ENCODE results near the gene AXL.
A peak's percentile ranks its signal among the peaks of the same experiment; 100 is the strongest.
"Not testable (repeated sequence)": the region's sequence is repeated elsewhere in the genome, so short reads cannot be mapped to it uniquely, and the experiment has no call there.

- peak; percentile 69 to 89 (median 83) for TF ChIP-seq CTCF (IDR thresholded peaks at IDR 0.05)
- not testable (repeated sequence) for TF ChIP-seq POLR2A (IDR thresholded peaks at IDR 0.05)
Observed at GRCh38 chr19:41204338-41204737, 14.7 kb upstream of the AXL start.
